Measurements from ENCODE around the gene RUSC2. TPM values are rescaled to one million over a fixed set of nuclear protein-coding genes. Genes with fewer than 3 reads are reported as not detected.

Gene RUSC2
- total and polyA plus RNA-seq, 2 of the 13 experiments (the other 11 are each of a cell fraction or from before 2014, with no cell fraction given): 2.8 to 3.3 TPM

GRCh38 chr9:35510754-35511428 is 21.0 kb downstream of the RUSC2 start (continued):
- TF ChIP-seq KLF9 (CRISPR knock-in tag; IDR thresholded peaks at IDR 0.05; ENCODE audit: low read depth) (no peak), PRDM4 (CRISPR knock-in tag; IDR thresholded peaks at IDR 0.05; ENCODE audit: borderline replicate concordance) (no peak), NFATC3 (CRISPR knock-in tag; IDR thresholded peaks at IDR 0.05) (no peak), ZNF713 (CRISPR knock-in tag; IDR thresholded peaks at IDR 0.05) (no peak), CBX2 (IDR thresholded peaks at IDR 0.05; ENCODE audit: low read depth, low read length) (no peak), CBX2 (CRISPR knock-in tag; IDR thresholded peaks at IDR 0.05; ENCODE audit: low read depth) (no peak), ZNF557 (CRISPR knock-in tag; IDR thresholded peaks at IDR 0.05) (no peak), ZNF280D (CRISPR knock-in tag; IDR thresholded peaks at IDR 0.05) (no peak), ZFX (CRISPR knock-in tag; IDR thresholded peaks at IDR 0.05; ENCODE audit: low read depth) (no peak), SMAD1 (CRISPR knock-in tag; IDR thresholded peaks at IDR 0.05; ENCODE audit: borderline replicate concordance, low read depth) (no peak), ZNF350 (CRISPR knock-in tag; IDR thresholded peaks at IDR 0.05; ENCODE audit: borderline replicate concordance, low read depth) (no peak), NFE2L1 (CRISPR knock-in tag; IDR thresholded peaks at IDR 0.05; ENCODE audit: borderline replicate concordance) (no peak), RFX3 (CRISPR knock-in tag; IDR thresholded peaks at IDR 0.05) (no peak)
- TF ChIP-seq, protein P1, sequence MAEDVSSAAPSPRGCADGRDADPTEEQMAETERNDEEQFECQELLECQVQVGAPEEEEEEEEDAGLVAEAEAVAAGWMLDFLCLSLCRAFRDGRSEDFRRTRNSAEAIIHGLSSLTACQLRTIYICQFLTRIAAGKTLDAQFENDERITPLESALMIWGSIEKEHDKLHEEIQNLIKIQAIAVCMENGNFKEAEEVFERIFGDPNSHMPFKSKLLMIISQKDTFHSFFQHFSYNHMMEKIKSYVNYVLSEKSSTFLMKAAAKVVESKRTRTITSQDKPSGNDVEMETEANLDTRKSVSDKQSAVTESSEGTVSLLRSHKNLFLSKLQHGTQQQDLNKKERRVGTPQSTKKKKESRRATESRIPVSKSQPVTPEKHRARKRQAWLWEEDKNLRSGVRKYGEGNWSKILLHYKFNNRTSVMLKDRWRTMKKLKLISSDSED (CRISPR knock-in tag; IDR thresholded peaks at IDR 0.05): no peak
- TF ChIP-seq, protein P2, sequence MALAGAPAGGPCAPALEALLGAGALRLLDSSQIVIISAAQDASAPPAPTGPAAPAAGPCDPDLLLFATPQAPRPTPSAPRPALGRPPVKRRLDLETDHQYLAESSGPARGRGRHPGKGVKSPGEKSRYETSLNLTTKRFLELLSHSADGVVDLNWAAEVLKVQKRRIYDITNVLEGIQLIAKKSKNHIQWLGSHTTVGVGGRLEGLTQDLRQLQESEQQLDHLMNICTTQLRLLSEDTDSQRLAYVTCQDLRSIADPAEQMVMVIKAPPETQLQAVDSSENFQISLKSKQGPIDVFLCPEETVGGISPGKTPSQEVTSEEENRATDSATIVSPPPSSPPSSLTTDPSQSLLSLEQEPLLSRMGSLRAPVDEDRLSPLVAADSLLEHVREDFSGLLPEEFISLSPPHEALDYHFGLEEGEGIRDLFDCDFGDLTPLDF (CRISPR knock-in tag; IDR thresholded peaks at IDR 0.05): no peak
- TF ChIP-seq, protein P3, sequence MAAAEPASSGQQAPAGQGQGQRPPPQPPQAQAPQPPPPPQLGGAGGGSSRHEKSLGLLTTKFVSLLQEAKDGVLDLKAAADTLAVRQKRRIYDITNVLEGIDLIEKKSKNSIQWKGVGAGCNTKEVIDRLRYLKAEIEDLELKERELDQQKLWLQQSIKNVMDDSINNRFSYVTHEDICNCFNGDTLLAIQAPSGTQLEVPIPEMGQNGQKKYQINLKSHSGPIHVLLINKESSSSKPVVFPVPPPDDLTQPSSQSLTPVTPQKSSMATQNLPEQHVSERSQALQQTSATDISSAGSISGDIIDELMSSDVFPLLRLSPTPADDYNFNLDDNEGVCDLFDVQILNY (CRISPR knock-in tag; conservative IDR thresholded peaks at IDR 0.05): no peak
- TF ChIP-seq, protein P4, sequence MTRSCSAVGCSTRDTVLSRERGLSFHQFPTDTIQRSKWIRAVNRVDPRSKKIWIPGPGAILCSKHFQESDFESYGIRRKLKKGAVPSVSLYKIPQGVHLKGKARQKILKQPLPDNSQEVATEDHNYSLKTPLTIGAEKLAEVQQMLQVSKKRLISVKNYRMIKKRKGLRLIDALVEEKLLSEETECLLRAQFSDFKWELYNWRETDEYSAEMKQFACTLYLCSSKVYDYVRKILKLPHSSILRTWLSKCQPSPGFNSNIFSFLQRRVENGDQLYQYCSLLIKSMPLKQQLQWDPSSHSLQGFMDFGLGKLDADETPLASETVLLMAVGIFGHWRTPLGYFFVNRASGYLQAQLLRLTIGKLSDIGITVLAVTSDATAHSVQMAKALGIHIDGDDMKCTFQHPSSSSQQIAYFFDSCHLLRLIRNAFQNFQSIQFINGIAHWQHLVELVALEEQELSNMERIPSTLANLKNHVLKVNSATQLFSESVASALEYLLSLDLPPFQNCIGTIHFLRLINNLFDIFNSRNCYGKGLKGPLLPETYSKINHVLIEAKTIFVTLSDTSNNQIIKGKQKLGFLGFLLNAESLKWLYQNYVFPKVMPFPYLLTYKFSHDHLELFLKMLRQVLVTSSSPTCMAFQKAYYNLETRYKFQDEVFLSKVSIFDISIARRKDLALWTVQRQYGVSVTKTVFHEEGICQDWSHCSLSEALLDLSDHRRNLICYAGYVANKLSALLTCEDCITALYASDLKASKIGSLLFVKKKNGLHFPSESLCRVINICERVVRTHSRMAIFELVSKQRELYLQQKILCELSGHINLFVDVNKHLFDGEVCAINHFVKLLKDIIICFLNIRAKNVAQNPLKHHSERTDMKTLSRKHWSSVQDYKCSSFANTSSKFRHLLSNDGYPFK (CRISPR knock-in tag; IDR thresholded peaks at IDR 0.05; ENCODE audit: borderline replicate concordance): no peak
